Kasumi-1 (cell line): ENCODE measurements around the gene EME1.

ENCODE experiments used
- DNase-seq, 2 experiments: peaks; one replicate each; lab custom pipeline; 2025; lab: John Stamatoyannopoulos, UW

The EME1 gene

DNA sequence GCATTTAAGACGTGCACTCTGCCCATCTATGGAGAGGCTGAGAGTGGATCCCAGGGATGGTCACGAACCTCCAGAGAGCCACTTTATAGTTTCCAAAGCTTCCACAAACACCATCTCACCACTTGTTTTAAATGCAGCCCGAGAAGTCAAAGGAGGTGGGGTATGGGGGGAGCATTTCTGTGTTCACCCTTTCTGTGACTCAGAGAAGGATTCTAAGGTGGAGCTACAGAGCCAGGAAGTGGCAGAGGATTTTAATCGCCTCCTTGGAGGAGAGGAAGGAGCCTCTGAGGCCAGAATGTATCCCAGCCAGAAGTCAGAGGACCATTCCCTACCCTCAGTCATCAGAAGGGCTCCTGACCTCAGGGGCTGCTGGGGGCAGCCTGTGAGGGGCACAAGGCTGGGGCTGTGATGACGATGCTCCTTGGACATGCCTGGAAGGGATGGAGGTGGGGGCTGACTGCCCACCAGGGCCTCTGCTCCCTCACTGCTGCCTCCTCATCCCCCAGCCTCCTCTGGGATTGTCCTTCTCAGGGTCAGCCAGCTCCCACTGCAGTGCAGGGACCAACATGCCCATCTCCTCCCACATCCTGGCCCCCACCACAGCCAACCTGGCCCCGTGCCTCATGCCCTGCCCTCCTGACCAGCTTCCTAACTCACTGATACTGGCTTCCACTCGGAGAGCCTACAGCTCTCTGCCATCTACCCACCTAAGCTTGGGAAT lies 24.3 kb upstream of the EME1 start:
- no peak for DNase-seq

DNA sequence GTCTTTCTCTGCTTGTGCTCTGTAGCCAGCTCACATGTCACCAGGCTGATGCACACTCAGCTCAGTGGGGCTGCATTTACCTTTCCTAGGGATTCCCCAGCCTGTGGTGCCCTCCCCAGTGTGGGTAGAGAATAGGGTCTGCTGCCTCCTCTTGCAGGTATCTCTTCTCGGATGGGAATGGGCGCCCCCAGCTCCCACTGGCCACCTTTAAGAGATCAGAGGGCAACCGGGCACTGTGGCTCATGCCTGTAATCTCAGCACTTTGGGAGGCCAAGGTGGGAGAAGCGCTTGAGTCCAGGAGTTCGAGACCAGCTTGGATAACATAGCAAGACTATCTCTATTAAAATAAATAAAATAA lies 23.8 kb upstream of the EME1 start:
- DNase-seq: no peak

- no peak for DNase-seq
Measured at GRCh38 chr17:50350733-50351132, 22.3 kb upstream of the EME1 start.

DNA sequence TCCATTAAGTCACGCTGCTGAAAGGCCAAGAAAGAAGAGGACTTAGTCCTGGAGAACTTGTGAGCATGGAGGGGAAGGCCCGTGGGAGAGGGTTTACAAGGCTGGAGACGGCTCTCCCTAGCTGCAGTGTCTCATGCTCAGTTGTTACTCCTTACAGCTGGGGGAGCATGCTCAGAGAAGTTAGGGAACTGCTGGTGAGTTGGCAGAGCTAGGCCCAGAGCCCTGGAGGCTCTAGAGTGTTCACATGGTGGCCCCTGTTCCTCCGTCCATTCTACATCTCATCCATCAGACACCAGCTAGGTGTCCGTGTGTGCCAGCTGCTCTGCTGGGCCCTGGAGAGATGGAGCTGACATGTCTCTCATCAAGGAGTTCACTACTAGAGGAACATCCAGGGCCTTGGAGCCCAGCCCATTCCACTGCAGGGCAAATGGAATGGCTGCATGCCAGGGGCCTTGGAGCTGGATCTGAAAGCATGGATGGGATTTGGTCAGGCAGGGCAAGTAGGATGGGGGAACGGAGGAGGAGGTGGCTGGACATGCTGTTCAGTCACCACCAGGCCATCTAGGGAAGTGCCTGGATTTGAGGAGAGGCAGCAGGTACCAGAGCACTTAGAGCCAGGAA lies 20.8 kb upstream of the EME1 start:
- no peak for DNase-seq

DNA sequence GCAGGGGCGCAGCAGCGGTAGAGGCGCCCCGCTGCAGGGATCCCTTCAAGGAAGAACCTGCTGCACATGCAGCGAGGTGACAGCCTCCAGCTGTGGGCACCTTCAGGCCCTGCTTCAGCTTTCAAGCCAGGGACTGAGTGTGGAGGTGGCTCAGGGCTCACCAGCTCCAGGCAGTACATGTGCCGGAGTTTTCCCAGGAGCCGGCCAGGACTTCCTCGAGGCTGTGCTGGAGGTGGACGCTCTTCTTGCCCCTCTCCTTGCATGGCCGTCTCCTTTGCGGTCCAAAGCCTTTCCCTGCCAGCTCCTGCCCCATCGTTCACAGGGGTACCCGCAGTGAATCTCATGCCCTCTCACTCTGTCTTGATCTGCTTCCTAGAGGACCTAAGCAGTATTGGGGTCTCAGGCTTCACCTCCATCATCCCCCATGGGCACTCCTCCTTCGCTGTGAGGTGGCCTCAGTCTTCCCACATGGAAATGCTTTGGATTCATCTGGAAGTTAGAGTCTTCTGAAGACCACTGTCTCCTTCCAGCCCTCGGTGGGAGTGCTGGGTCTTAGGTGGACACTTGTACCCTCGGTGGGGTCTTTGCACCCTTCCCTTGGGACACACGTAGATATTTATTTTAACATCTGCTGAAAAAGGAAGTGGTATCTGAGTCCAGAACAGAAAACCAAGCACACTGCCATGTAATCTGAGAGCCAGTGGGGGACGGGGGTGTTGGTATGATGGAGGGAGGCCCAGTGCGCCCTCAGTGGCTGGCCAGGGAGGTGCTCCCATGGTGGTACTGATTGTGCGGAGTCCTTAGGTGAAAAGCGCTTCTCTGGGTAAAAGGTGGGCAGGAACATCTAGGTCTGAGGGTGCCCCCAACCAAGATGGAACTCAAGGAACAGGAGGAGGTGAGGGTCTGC lies 20.1 kb upstream of the EME1 start:
- peak; percentile 31 to 42 for DNase-seq

DNA sequence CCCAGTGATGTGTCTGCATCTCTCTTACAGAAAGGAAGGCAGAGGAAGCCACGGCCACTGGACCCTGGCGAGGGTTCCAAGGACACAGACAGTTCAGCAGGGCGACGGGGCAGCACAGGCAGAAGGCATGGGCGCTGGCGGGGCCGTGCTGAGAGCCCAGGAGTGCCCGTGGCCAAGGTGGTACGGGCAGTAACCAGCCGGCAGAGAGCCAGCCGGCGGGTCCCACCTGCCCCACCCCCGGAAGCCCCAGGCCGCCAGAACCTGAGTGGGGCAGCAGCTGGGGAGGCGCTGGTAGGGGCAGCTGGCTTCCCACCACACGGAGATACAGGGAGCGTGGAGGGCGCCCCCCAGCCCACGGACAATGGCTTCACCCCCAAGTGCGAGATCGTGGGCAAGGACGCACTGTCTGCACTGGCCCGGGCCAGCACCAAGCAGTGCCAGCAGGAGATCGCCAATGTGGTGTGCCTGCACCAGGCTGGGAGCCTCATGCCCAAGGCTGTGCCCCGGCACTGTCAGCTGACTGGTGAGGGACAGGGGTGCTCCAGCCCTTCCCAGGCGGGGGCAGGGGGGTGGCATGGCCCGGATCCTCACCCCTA lies 19.3 kb upstream of the EME1 start:
- DNase-seq: no peak

- DNase-seq: no peak
Measured at GRCh38 chr17:50354198-50354597, 18.8 kb upstream of the EME1 start.

DNA sequence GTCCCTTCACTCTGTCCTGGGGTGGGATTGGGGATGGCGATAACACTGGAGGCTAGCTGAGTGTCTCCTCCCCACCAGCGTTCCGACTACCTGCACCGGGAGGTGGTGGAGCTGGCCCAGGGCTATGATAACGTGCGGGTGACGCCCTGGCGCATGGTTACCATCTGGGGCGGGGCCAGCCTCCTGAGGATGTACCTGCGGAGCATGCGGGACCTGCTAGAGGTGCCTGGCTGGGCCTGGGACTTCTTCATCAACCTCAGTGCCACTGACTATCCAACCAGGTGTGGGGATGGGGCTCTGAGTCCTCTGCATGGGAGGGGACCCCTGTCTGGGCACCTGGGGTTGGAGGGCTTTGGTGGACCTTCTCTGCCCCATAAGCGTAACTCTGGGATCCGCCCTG lies 18.3 kb upstream of the EME1 start:
- DNase-seq: no peak

DNA sequence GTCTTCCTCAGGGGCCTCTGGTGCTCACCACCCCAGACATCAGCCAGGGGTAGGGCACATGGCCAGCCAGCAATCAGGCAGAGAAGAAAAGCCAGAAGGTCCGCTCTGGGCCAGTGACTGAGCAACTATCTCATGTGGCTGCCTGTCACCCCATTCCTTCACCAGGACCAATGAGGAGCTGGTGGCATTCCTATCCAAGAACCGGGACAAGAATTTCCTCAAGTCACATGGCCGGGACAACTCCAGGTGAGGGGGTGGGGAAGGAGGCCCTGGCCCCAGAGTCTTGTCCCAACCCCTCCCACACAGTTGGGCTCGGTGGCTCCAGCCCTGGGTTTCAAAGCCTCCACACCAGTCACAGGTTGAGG lies 17.7 kb upstream of the EME1 start:
- DNase-seq: no peak

DNA sequence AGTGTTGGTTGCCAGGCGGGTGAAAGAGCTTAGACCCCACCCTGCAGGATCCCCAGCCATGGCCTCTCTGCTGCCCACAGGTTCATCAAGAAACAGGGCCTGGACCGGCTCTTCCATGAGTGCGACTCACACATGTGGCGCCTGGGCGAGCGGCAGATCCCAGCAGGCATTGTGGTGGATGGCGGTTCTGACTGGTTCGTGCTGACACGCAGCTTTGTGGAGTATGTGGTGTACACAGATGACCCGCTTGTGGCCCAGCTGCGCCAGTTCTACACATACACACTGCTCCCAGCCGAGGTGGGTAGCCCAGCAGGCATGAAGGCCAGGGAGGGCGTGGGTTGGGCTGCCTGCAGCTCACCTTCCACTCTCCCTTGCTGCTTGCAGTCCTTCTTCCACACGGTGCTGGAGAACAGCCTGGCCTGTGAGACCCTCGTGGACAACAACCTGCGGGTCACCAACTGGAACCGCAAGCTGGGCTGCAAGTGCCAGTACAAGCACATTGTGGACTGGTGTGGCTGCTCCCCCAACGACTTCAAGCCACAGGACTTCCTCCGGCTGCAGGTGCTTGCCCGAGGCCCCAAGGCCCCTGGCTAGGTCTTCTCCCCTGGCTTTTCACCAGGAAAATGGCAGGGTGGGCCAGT lies 17.2 kb upstream of the EME1 start:
- no peak for DNase-seq

DNA sequence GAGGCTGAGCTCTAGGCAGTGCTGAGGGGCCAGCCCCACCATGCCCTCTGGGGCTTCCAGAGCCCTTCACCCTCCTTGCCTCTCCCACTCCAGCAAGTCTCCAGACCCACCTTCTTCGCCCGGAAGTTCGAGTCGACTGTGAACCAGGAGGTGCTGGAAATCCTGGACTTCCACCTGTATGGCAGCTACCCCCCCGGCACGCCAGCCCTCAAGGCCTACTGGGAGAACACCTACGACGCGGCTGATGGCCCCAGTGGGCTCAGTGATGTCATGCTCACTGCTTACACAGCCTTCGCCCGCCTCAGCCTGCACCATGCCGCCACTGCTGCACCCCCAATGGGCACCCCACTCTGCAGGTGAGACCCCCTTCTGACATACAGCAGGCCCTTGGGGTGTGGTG lies 16.6 kb upstream of the EME1 start:
- DNase-seq: no peak

DNA sequence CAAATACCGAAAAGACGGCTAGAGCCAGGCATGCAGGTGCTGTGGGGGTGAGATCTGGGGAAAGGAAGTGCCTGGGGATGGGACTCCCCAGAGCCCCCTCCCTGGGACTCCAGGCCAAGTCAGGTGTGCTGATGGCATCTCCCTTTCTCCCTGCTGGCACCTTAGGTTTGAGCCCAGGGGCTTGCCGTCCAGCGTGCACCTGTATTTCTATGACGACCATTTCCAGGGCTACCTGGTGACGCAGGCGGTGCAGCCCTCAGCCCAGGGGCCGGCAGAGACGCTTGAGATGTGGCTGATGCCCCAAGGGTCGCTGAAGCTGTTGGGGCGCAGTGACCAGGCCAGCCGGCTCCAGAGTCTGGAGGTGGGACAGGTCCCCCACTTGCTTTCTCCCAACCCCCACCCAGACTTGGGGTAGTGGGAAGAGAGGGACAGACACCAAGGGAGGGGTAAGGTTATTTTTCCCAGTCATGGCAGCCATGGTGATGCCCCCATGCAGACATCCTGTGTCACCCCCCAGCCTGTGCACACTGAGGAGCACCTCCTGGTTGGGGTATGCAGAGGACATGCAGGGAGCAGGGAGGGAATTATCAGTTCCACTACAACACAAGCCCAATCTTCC lies 16.0 kb upstream of the EME1 start:
- no peak for DNase-seq

GRCh38 chr17:50358177-50358576 lies 14.9 kb upstream of the EME1 start:
- DNase-seq: no peak

- no peak for DNase-seq
Measured at GRCh38 chr17:50359005-50359699, 13.9 kb upstream of the EME1 start.

GRCh38 chr17:50359998-50360461 lies 13.0 kb upstream of the EME1 start:
- DNase-seq: no peak

- no peak for DNase-seq
Measured at GRCh38 chr17:50360486-50361115, 12.4 kb upstream of the EME1 start.

DNA sequence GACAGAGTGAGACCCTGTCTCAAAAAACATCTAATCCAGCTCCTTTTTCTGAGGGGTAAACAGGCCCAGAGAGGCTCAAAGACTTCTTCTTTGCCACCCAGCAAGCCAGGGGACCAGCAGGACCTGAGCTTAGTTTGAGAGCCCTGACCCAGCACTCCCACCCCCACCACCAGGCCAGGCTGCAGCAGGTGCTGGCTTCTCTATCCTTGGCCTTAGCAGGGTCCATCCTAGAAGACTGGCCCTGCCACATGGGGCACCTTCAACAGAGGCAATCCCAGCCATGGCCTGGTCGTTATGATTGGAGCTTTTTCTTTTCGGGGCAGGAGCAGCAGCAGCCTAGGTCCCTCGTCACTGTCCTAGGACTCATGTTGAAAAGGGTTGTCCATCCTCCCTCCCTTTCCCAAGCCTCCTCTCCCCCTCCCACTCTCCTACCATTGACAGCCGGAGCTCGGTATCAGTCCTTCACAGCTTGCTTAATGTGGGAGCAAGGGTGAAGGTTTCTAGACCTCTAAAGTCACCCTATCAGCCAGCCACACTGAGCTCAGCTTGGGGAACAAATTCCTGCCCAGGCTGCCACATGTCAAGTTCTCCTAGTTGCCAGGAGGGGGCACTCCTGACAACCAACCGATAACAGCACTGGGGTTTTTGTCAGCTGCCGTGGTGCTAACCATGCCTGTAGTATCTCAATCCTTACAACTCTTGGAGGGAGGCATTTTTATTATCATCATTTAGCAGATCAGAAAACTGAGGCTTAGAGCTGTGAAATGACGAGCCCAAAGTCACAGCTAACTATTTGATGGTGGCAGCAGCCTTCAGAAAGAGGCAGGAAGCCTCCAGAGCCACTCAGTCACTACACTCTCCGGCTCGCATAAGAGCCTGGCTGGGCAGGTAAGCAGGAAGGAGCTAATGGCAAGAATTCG lies 11.2 kb upstream of the EME1 start:
- DNase-seq: peak; percentile 91 to 95

- DNase-seq: no peak
Measured at GRCh38 chr17:50362661-50363060, 10.4 kb upstream of the EME1 start.
